Panc1 (cell line): ENCODE results near the gene ANKMY1. TPM values are rescaled to one million over a fixed set of nuclear protein-coding genes. Genes with fewer than 3 reads are reported as not detected.

ENCODE experiments used
- ATAC-seq: fragments of 200-7000 bp; cut with Tn5 transposase; 2 replicates; pipeline ENCODE4 v1.9.1; 2020; ENCODE audit warnings: mild to moderate bottlenecking, moderate library complexity
- BruUV-seq: library from RNA; stranded (reverse); fragments of 400-500 nt; replicated peaks from 2 replicates; lab custom pipeline; 2021; lab: Mats Ljungman, UMichigan
- CTCF ChIA-PET: fragments of 300-600 bp; sonication (Branson Sonifier 250); formaldehyde crosslinking; loops from one replicate; lab custom pipeline; 2022; ENCODE audit warnings: antibody characterized with exemption; lab: Charles Lee
- POLR2A ChIA-PET: fragments of 300-600 bp; sonication (Branson Sonifier 250); formaldehyde crosslinking; loops from one replicate; lab custom pipeline; 2022; ENCODE audit warnings: antibody characterized with exemption; lab: Charles Lee
- DNase-seq: peaks from one replicate; pipeline ENCODE4 v3.0.0-alpha.2; 2010; ENCODE audit warnings: low read depth, low spot score
- H3K27ac ChIP-seq: 2 replicates; pipeline ENCODE4 v1.5.1; 2011; ENCODE audit warnings: mild to moderate bottlenecking, low read length, inconsistent platforms
- H3K27me3 ChIP-seq: fragments of 200-500 bp; sonication (Bioruptor generic); 2 replicates; pipeline ENCODE4 v1.6.0; 2014; ENCODE audit warnings: low read length, inconsistent platforms; ENCODE audit not compliant: control insufficient read depth, insufficient read depth
- H3K36me3 ChIP-seq: fragments of 200-500 bp; sonication (Bioruptor generic); 2 replicates; pipeline ENCODE4 v1.5.1; 2014; ENCODE audit warnings: inconsistent platforms, mild to moderate bottlenecking, low read length, moderate library complexity; ENCODE audit not compliant: control insufficient read depth, insufficient read depth
- H3K4me1 ChIP-seq: 2 replicates; pipeline ENCODE4 v1.5.1; 2011; ENCODE audit warnings: inconsistent platforms, mild to moderate bottlenecking, low read length, moderate library complexity; ENCODE audit not compliant: control insufficient read depth, insufficient read depth
- H3K4me3 ChIP-seq, 2 experiments: 2 replicates each; pipeline ENCODE4 v1.5.1; 2011 to 2012; ENCODE audit warnings: low read depth in 2 of 2, low read length in 2 of 2, mild to moderate bottlenecking in 2 of 2, inconsistent platforms in 1 of 2, moderate library complexity in 1 of 2
- H3K9me3 ChIP-seq: fragments of 200-500 bp; sonication (Bioruptor generic); 2 replicates; pipeline ENCODE4 v1.5.1; 2014; ENCODE audit warnings: low read depth, mild to moderate bottlenecking, inconsistent platforms, low read length, moderate library complexity; ENCODE audit not compliant: control insufficient read depth, insufficient read depth
- POLR2AphosphoS5 ChIP-seq: IDR thresholded peaks from 2 replicates; pipeline ENCODE4 v1.6.1; 2012; ENCODE audit warnings: mild to moderate bottlenecking, low read depth, low read length, moderate library complexity
- SIN3A ChIP-seq: IDR thresholded peaks from 2 replicates; pipeline ENCODE4 v1.6.1; 2012; ENCODE audit warnings: low read depth, mild to moderate bottlenecking, low read length, moderate library complexity, borderline replicate concordance; ENCODE audit not compliant: insufficient read depth
- in situ Hi-C: cut with HindIII; loops from 2 replicates; pipeline ENCODE4 v1.10.0; 2016; ENCODE audit warnings: low sequenced_read_pairs, low pct_unique_long_range_greater_than_20kb
- intact Hi-C: fragments of 100-400 bp; cut with micrococcal nuclease; formaldehyde crosslinking; loops from one replicate; pipeline ENCODE4 v1.10.0; 2022; ENCODE audit not compliant: unreplicated experiment
- total RNA-seq: library from RNA; stranded (reverse); gene quantifications from one replicate; pipeline ENCODE4 v1.2.1, GENCODE V29; 2021; ENCODE audit not compliant: unreplicated experiment
- TF ChIP-seq, protein P1 (sequence below), 2 experiments: IDR thresholded peaks; 2 replicates each; pipeline ENCODE4 v1.6.1; 2011 to 2012; ENCODE audit warnings: low read depth in 2 of 2, control low read depth in 1 of 2, low read length in 1 of 2, mild to moderate bottlenecking in 1 of 2, moderate library complexity in 1 of 2; ENCODE audit not compliant: insufficient read depth in 1 of 2
- TF ChIP-seq, protein P2 (sequence below): fragments of 450-650 bp; IDR thresholded peaks from 2 replicates; pipeline ENCODE4 v1.5.1; 2017; ENCODE audit warnings: mild to moderate bottlenecking

Gene ANKMY1
- total RNA-seq, 1 experiment from 2014 or later: 19.5 TPM

GRCh38 chr2:240561325-240561971, 3.7 kb upstream of the ANKMY1 start:
- Histone ChIP-seq H3K36me3 (peaks cover 4% of the 10 kb centered on the region), H3K27ac (peak overlapping the region; percentile 92), H3K4me3 (peak overlapping the region; percentile 74 to 84), H3K9me3 (no peaks in the 10 kb centered on the region), H3K4me1 (peaks cover 47% of the 10 kb centered on the region), H3K27me3 (no peaks in the 10 kb centered on the region)
- TF ChIP-seq, protein P1, sequence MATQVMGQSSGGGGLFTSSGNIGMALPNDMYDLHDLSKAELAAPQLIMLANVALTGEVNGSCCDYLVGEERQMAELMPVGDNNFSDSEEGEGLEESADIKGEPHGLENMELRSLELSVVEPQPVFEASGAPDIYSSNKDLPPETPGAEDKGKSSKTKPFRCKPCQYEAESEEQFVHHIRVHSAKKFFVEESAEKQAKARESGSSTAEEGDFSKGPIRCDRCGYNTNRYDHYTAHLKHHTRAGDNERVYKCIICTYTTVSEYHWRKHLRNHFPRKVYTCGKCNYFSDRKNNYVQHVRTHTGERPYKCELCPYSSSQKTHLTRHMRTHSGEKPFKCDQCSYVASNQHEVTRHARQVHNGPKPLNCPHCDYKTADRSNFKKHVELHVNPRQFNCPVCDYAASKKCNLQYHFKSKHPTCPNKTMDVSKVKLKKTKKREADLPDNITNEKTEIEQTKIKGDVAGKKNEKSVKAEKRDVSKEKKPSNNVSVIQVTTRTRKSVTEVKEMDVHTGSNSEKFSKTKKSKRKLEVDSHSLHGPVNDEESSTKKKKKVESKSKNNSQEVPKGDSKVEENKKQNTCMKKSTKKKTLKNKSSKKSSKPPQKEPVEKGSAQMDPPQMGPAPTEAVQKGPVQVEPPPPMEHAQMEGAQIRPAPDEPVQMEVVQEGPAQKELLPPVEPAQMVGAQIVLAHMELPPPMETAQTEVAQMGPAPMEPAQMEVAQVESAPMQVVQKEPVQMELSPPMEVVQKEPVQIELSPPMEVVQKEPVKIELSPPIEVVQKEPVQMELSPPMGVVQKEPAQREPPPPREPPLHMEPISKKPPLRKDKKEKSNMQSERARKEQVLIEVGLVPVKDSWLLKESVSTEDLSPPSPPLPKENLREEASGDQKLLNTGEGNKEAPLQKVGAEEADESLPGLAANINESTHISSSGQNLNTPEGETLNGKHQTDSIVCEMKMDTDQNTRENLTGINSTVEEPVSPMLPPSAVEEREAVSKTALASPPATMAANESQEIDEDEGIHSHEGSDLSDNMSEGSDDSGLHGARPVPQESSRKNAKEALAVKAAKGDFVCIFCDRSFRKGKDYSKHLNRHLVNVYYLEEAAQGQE (IDR thresholded peaks at IDR 0.05; ENCODE audit: insufficient read depth in 1 of 2, low read depth in 2 of 2, low read length in 1 of 2): no peak
- TF ChIP-seq SIN3A: 0 out of 2 replicates have a peak, but pooled peaks have one; percentile 2
- ATAC-seq: peak; percentile 0; the same call in 1 of the 2 replicates
- BruUV-seq: TSS peak; percentile 91
- in situ Hi-C loops: no loop called here
- ChIA-PET CTCF (no interaction called here), POLR2A (interaction anchor here (0.7 kb wide), 1 partner anchor 7 kb away, joined by 15 read pairs; the partner anchor contains the start of gene RNPEPL1)
- intact Hi-C loops: no loop called here
- no peak for DNase-seq

- H3K4me3 ChIP-seq: peak overlapping the region; percentile 74 to 84
- H3K27me3 ChIP-seq: no peaks in the 10 kb centered on the region
- TF ChIP-seq, protein P2, sequence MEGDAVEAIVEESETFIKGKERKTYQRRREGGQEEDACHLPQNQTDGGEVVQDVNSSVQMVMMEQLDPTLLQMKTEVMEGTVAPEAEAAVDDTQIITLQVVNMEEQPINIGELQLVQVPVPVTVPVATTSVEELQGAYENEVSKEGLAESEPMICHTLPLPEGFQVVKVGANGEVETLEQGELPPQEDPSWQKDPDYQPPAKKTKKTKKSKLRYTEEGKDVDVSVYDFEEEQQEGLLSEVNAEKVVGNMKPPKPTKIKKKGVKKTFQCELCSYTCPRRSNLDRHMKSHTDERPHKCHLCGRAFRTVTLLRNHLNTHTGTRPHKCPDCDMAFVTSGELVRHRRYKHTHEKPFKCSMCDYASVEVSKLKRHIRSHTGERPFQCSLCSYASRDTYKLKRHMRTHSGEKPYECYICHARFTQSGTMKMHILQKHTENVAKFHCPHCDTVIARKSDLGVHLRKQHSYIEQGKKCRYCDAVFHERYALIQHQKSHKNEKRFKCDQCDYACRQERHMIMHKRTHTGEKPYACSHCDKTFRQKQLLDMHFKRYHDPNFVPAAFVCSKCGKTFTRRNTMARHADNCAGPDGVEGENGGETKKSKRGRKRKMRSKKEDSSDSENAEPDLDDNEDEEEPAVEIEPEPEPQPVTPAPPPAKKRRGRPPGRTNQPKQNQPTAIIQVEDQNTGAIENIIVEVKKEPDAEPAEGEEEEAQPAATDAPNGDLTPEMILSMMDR: peak; percentile 23
- peak; percentile 86 for TF ChIP-seq POLR2AphosphoS5
- TF ChIP-seq SIN3A: 0 out of 2 replicates have a peak, but pooled peaks have one; percentile 64
- TF ChIP-seq, protein P1 (IDR thresholded peaks at IDR 0.05; ENCODE audit: insufficient read depth in 1 of 2, low read depth in 2 of 2, low read length in 1 of 2): no peak
- ATAC-seq: peak; percentile 83
- intact Hi-C loops: no loop called here
- H3K27ac ChIP-seq: peak overlapping the region; percentile 92
- H3K9me3 ChIP-seq: no peaks in the 10 kb centered on the region
- H3K4me1 ChIP-seq: peaks cover 41% of the 10 kb centered on the region
- CTCF ChIA-PET: no interaction called here
- POLR2A ChIA-PET: interaction anchor here (0.7 kb wide), 2 partner anchors 8 to 125 kb away, joined by 3 to 15 read pairs; partner anchors contain the start of gene RNPEPL1
- in situ Hi-C loops: no loop called here
- peaks cover 4% of the 10 kb centered on the region for H3K36me3 ChIP-seq
- no TSS peak for BruUV-seq
- DNase-seq: peak; percentile 84
Measured at GRCh38 chr2:240560480-240561324, 2.9 kb upstream of the ANKMY1 start.
